Measurements from ENCODE around the gene TSPAN33.
"Not testable (repeated sequence)": the region's sequence is repeated elsewhere in the genome, so short reads cannot be mapped to it uniquely, and the experiment has no call there.

The TSPAN33 gene, protein sequence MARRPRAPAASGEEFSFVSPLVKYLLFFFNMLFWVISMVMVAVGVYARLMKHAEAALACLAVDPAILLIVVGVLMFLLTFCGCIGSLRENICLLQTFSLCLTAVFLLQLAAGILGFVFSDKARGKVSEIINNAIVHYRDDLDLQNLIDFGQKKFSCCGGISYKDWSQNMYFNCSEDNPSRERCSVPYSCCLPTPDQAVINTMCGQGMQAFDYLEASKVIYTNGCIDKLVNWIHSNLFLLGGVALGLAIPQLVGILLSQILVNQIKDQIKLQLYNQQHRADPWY

DNA sequence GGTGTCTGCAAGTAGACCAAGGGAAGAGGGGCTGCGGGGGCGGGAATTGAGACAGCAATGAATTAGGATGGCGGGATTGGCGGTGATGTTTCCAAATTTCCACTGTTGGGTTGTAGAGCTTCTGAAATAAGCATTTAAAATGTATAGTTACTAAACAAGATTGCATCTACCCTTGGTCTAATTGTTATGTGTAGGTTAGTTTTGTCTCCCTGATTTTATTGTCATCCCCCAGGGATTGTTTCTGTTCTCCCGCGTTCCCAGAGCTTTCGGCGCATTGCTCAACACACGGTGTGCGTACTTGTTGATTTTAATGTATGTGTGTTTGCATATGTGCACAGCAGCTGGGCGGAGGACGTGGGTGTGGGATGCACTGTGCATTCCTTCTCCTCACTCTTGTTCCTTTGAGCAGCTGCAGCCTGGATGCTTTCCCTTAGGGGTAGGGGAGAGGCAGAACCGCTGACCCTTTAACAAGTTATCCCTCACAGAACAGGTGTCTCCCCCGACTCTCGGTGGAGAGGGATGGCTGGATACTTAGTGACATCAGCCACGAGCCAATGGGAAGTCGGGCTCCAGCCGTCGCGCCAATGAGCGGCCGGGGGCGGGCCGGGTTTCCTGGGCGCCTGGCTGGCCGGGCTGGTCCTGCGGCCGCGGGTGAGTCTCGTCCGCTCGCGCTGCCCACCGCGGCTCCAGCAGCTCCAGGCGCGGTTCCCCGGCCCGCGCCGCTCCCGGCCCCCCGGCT, at the start of gene TSPAN33:
Gene TSPAN33 (plus strand): TSS at position 613 of the 739 bp plus-strand sequence. CDS start 274 bp downstream, outside the sequence.
- peak; percentile 68 for DNase-seq (ENCODE audit: low spot score)

DNA sequence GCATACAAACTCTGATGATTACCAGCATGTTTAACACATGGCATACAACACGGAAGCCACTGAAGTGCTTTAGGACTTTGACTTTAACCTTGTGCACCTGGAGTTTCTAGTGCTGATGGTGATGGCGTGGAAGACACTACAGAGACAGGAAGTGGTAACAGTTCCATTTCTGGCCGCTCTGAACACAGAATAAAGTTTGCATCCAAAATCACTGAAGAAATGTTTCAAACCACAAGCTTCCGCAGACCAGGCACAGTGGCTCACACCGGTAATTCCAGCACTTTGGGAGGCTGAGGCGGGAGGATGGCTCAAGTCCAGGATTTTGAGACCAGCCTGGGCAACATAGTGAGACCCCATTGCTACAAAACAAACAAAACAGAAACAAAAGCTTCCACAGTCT, 49.2 kb upstream of the TSPAN33 start:
- no peak for DNase-seq (ENCODE audit: low spot score)

DNA sequence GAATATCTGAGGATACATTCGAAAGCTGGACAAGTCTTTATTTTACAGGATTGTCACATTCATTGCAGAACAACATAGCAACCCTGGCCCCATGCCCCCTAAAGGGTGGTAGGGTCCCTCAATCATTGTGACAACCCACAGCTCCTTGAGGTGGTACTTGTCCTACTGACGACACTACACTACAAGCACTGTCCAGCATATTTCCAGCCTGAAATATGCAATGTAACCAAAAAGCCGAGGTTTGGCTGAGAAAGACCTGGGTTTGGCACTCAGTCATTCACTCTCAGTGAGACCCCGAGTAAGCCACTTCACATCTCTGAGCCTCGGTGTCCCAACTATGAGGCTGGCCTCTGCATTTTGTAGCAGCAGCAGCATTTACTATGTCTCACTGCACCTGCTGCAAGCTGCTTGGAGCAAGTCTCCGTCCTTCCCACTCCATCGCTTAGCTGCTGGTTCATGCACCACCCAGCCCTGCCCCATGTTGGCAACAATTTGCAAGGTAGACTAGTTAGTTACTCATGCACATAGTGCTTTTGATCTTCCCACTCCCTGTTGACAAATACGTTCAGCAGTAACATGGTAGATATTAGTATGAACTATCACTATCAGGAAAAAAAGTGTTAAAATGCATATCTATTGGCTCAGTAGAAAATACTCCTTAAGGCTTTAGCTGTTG, 46.0 kb upstream of the TSPAN33 start:
- DNase-seq (ENCODE audit: low spot score), result peak; percentile 75

DNA sequence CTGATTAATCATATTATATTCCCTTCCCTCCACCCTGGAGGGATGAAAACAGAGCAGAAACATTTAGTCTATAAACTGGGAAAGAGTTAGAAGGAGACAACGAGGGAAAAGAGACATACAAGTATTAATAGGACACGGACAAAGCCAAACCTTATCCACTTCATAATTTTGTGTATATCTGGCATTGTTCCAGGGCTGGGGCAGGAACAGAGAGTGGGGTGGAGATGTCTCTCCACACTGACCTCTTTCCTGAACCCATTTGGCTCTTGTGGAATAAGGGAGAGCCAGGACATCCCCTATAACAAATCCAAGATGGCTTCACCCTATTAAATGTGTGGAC, 43.7 kb upstream of the TSPAN33 start:
- no peak for DNase-seq (ENCODE audit: low spot score)

GRCh38 chr7:129101746-129102145, 42.8 kb upstream of the TSPAN33 start:
- DNase-seq (ENCODE audit: low spot score), result no peak

GRCh38 chr7:129103561-129104324, 40.8 kb upstream of the TSPAN33 start:
- DNase-seq (ENCODE audit: low spot score), result no peak

- DNase-seq (ENCODE audit: low spot score), result no peak
Observed at GRCh38 chr7:129108581-129108980, 35.9 kb upstream of the TSPAN33 start.

GRCh38 chr7:129110258-129110981, 34.1 kb upstream of the TSPAN33 start:
- DNase-seq (ENCODE audit: low spot score), result peak; percentile 14

- DNase-seq (ENCODE audit: low spot score), result no peak
Observed at GRCh38 chr7:129110982-129111376, 33.5 kb upstream of the TSPAN33 start.

GRCh38 chr7:129115676-129116075, 28.8 kb upstream of the TSPAN33 start:
- DNase-seq (ENCODE audit: low spot score), result no peak

GRCh38 chr7:129118182-129118581, 26.3 kb upstream of the TSPAN33 start:
- DNase-seq (ENCODE audit: low spot score), result no peak

- no peak for DNase-seq (ENCODE audit: low spot score)
Observed at GRCh38 chr7:129118976-129119375, 25.5 kb upstream of the TSPAN33 start.

- DNase-seq (ENCODE audit: low spot score), result not testable (repeated sequence)
Observed at GRCh38 chr7:129121501-129122077, 22.9 kb upstream of the TSPAN33 start.

DNA sequence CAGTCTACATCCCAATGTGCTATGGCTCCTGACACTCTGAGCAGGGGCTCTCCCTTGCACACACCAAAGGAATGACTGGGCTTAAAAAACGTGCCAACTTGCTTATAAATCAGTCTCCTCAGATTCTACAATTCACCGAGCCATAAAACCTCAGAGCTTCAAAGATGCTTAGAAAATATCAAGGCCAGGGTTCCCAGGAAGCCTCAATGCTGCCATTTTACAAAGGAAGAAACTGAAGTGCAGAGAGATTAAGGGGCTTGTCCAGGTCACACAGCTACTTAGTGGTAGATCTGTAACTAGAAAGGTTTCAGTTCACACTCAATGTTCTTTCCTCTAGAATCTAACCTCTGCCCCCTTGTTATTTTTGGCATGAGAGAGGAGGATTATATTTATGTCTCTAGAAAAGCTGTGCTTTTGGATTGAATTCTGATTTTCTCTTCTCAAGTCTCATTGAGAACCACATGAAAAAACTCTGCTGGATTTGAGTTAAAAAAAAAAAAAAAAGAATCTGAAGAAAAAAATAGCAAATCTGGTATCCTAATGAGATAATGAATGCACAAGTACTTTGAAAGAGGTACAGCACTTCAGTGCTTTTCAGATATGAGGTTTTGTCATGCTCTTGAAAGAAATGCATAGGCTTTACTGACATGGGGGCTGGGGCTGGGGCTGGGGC, 22.3 kb upstream of the TSPAN33 start:
- DNase-seq (ENCODE audit: low spot score), result no peak

GRCh38 chr7:129122751-129123509, 21.6 kb upstream of the TSPAN33 start:
- DNase-seq (ENCODE audit: low spot score), result no peak

- DNase-seq (ENCODE audit: low spot score), result no peak
Observed at GRCh38 chr7:129123510-129123857, 21.0 kb upstream of the TSPAN33 start.

GRCh38 chr7:129126314-129126713, 18.2 kb upstream of the TSPAN33 start:
- no peak for DNase-seq (ENCODE audit: low spot score)

- no peak for DNase-seq (ENCODE audit: low spot score)
Observed at GRCh38 chr7:129127154-129127553, 17.4 kb upstream of the TSPAN33 start.

DNA sequence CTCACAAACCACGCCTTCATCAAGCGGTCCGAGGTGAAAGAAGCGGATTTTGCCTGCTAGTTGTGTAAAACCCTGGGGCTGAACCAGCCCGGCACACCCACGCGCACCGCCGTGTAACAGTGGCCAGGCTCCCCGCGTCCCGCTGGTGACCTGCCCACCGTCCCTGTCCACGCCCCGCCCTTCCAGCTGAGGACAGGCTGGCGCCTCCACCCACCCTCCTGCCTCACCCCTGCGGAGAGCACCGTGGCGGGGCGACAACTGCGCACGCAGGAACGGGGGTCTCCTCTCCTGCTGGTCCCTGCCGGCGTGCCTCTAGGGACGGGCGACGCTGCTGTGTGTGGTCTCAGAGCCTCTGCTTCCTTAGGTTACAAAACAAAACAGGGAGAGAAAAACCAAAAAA, 16.9 kb upstream of the TSPAN33 start:
- DNase-seq (ENCODE audit: low spot score), result no peak

DNA sequence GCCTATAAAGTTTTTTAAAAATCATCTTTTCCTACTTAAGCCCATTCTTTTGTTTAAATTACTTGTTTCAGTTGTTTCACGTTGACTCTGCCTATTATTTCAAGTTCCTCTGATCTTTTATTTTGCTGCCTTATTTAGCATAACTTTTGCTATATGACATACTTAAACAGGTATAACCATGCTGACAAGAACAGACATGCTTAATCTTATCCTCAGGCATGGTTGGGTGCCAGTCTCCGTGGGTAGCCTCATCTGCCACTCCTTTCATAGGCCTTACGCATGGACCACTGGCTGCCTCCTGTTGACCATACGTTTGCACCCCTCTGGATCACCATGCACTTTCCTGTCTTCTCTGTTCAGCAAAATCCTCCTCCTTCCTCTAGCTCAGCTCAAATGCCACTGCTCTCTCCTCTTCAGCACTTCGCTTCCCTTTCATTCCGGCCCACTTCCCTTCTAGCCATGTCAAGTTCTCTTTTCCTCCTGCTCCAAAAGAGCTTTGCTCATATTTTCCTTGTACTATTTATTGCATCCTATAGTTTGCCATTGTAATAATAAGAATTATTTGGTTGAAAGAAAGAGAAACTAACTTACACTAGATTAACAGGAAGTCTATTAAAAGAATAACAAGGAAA, 10.0 kb upstream of the TSPAN33 start:
- DNase-seq (ENCODE audit: low spot score), result no peak
